Hair follicle dermal papilla cell (primary cell): ENCODE data around the gene GPR143. TPM values are rescaled to one million over a fixed set of nuclear protein-coding genes. Genes with fewer than 3 reads are reported as not detected.

ENCODE experiments used
- total RNA-seq: library from RNA; depleted of rRNA; stranded (reverse); fragments of >200 nt; gene quantifications from 2 replicates; pipeline ENCODE4 v1.2.3, GENCODE V29; 2012

GPR143 gene
- total RNA-seq, result not detected in 2 replicates

DNA sequence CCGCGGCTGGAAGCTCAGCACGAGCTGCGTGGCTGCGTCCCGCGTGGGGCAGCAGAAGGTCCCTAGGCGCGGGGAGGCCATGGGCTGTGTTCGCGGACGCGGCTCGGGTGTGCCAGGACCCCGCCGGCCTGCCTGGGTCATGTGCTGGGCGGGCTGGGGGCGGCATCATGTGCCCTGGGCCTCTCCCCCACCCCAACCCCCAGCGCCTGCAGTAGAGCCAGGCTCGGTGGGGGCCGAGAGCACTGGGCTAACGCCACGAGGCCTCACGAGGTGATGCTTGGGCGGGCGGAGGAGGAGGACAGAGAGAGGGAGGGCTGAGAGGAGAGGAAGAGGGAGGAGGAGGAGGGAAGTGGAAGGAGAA is at the start of gene GPR143:
Gene GPR143, minus strand, starts transcription at position 111 of the 361 bp plus-strand sequence. Its CDS starts 30 bp downstream, at position 81.

DNA sequence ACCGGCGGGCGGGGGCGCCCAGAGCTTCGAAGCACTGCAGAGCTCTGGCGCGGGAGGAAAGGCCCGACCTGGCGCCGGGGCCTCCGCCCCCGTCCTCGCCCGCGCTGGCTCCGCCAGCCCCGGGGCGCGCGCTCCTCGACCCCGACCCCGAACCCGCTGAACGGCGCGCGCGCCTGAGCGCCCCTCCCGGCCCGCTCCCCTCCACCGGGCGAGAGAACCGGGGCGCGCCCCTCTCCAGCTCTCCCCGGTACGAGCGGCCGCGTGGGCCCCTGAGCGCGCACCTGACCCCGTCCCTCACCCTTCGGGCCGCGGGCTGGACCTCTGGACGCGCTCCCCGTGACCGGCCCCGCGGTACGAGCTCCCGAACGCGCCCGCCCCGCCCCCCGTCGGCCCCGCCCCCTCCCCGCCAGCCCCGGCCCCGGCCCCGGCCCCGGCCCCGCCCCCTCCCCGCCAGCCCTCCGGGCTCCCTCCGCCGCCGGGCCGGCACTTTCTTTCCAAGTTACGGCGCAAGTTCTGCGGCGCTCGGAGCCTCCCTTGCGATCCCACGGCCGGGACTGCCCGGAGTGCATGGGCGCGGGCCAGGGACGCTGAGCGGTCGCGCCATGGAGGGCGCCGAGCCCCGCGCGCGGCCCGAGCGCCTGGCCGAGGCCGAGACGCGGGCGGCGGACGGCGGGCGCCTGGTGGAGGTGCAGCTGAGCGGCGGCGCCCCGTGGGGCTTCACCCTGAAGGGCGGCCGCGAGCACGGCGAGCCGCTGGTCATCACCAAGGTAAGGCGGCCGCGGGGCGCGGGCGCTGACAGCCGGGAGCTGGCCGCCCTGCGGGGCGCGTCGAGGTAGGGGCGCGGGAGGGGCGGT is 20.5 kb upstream of the GPR143 start, which contains the start of gene SHROOM2:
Gene SHROOM2, plus strand, starts transcription at position 486 of the 854 bp plus-strand sequence. Its CDS starts 117 bp downstream, at position 603.

Other genes with a start within 250 kb of the GPR143 start
- gene SHROOM2, start 20.6 kb upstream of the GPR143 start, total RNA-seq, result 1.3 and 1.5 TPM in 2 replicates
- not detected in 2 replicates for gene CLDN34, start 201.5 kb upstream of the GPR143 start, total RNA-seq